Inflammatory macrophage treated with lipopolysaccharide for 1 hour (primary cell): ENCODE data around the gene MCHR1.
A peak's percentile ranks its signal among the peaks of the same experiment; 100 is the strongest.
"Not testable (repeated sequence)": the region's sequence is repeated elsewhere in the genome, so short reads cannot be mapped to it uniquely, and the experiment has no call there.

ENCODE experiments used
- DNase-seq, 2 donors: peaks; one replicate each; pipeline ENCODE4 v3.0.0-alpha.2; 2020 to 2022

The MCHR1 gene

DNA sequence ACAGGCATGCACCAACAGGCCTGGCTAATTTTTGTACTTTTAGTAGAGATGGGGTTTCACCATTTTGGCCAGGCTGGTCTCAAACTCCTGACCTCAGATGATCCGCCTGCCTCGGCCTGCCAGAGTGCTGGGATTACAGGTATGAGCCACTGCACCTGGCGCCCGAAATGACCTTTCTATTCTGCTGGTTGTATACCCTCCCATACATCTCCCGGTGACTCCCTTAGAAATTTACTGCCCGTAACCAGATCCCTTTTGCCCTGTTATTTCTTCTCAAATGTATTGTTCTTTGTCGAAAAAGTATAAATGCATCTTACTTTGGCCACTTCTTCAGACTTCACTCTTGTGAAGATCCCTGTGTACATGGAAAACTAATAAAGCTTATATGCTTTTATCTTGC lies 22.0 kb downstream of the MCHR1 start:
- no peak for DNase-seq

DNA sequence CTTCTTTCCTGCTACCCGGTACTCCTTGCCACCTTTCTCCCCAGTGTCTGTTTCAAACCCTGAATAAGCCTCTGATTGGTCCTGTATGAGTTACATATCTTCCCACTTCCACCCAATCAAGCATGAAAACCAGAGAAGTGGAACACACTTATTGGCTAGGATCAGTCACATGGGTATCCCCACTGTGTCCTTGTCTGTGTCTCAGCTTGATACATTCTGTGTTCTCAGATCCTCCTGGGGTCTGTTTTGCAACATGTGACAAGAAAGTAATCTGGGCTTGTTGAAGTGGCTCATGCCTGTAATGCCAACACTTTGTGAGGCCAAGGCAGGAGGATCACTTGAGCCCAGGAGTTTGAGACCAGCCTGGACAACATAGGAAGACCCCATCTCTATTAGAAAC lies 23.9 kb downstream of the MCHR1 start:
- DNase-seq, result no peak

DNA sequence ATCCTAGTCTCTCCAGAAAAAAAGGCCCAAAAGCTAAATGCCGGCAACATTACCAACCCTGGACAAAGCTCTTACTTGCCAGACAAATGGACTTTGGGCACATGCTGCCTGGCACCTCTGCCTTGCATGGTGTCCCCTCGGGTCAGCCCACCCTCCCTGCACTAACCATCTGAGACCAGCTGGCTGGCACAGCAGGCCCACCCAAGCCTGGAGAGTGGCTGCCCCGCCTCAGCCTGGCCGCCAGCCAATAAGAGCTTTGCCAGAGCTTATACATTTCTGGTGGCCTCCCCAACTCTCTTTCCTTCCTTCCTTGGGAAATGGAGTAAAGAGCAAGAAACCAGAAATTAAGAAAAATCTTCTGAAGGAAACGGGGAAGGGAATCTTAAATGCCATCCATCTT lies 24.5 kb downstream of the MCHR1 start:
- DNase-seq, result no peak

GRCh38 chr22:40705918-40706682 lies 26.8 kb downstream of the MCHR1 start:
- no peak for DNase-seq

DNA sequence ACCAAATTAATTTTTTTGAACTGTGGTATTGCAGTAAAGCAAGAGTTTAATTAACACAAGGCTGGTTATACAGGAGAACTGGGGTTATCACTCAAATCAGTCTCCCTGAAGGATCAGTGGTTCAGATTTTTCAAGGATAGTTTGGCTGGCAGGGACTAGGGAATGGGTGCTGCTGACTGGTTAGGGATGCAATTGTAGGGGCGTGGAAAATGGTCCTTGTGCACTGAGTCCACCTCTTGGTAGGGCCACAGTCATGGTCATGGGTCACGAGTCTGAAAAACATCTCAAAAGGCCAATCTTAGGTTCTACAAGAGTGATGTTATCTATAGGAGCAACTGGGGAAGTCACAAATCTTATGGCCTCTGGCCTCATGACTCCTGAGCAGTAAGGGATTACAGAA lies 27.9 kb downstream of the MCHR1 start:
- no peak for DNase-seq

DNA sequence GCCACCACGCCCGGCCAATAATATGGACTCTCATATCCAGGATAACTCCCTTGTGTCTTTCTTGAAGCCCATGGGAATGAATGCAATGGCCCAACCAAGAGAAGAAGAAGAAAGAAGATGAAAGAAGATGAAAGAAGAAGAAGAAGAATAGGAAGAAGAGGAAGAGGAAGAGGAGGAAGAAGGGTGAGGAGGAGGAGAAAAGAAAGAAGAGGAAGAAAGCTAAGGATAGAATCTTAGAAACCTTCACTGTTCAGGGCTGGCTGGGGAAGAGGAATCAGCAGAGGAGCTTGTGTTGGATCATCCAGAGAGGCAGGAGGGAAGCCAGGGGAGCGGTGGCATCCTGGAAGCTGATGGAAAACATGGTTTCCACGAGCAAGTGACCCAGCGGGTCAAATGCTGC lies 28.9 kb downstream of the MCHR1 start:
- no peak for DNase-seq

DNA sequence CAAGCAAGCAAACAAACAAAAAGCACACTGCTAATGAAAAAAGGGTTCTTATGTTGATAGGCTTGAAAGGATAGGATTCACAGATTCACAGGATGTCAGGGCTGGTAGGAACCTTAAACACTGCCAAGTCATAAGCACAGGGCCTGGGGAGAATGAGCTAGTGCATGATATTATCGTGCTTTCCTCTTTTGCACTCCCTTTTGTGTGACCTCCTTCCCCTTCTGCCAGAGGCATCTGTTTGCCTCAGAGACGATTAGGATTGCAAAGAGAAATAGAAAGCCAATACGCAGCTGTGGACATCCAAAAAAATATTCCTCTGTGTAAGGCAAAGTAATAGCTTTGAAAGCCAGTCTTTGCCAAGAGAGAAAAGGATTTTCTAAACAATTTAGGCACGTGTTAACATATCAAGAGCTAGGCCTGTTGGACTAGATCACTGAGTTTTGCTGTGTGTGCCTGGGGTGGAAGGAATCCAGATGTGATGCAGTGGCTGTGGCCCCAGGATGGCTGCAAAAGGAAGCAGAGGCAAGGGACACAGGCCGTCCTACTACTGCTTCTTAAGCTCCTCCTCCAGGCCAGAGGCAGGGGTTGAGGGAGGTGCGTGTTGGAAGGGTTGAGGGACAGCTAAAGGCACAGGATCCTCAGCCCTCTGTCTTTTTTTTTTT lies 30.6 kb downstream of the MCHR1 start:
- DNase-seq, result peak in 1 of 2 donors; percentile 32

GRCh38 chr22:40712311-40712710 lies 33.0 kb downstream of the MCHR1 start:
- no peak for DNase-seq

DNA sequence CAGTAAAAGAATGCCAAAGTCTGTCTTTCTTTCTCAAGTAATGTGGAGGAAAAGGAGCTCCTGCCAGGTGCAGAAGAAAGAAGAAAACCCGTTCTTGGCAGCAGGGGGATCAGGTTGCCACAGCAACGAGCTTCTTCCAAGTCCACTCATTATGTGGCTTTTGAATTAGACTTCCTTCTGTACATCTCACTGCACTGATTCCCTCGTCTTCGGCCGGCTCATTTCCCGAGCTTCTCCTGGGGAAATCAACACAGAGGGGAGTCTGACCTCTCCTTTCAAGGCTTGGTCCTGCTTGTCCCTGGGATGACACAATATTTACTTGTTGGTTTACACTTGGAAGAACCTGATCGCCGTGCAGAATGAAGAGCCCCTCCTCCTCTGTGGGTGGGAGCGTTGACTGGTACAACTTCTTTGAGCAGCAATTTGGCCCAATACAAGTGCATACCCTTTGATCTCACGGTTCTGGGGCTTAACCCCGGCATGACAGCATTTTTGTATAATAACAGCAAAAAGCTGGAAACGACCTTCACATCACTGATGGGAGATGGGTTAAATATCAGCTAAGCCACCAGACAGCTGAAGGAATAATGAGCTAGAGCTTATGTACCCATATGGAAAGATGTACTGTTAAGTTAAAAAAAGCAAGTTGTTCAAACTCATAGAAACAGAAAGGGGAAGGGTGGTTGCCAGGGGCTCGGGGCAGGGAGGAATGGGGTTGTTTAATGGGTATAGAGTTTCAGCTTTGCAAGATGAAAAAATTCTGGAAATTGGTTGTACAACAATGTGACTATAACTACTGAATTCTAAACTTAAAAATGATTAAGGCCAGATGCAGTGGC lies 35.4 kb downstream of the MCHR1 start:
- DNase-seq, result no peak

GRCh38 chr22:40716116-40716515 lies 36.8 kb downstream of the MCHR1 start:
- no peak for DNase-seq

DNA sequence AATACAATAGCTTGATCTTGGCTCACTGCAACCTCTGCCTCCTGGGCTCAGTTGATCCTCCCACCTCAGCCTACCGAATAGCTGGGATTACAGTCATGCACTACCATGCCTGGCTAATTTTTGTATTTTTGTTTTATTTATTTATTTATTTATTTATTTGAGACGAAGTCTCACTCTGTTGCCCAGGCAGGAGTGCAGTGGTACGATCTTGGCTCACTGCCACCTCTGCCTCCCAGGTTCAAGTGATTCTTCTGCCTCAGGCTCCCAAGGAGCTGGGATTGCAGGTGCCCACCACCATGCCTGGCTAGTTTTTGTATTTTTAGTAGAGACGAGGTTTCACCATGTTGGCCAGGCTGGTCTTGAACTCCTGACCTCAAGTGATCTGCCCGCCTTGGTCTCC lies 38.4 kb downstream of the MCHR1 start:
- DNase-seq, result not testable (repeated sequence)

- no peak for DNase-seq
Observed at GRCh38 chr22:40718250-40719204, 39.2 kb downstream of the MCHR1 start.

GRCh38 chr22:40719599-40719998 lies 40.3 kb downstream of the MCHR1 start:
- no peak for DNase-seq

- DNase-seq, result not testable (repeated sequence)
Observed at GRCh38 chr22:40720156-40720537, 40.9 kb downstream of the MCHR1 start.

- no peak for DNase-seq
Observed at GRCh38 chr22:40720538-40721256, 41.4 kb downstream of the MCHR1 start.

GRCh38 chr22:40721266-40721665 lies 42.0 kb downstream of the MCHR1 start:
- no peak for DNase-seq

DNA sequence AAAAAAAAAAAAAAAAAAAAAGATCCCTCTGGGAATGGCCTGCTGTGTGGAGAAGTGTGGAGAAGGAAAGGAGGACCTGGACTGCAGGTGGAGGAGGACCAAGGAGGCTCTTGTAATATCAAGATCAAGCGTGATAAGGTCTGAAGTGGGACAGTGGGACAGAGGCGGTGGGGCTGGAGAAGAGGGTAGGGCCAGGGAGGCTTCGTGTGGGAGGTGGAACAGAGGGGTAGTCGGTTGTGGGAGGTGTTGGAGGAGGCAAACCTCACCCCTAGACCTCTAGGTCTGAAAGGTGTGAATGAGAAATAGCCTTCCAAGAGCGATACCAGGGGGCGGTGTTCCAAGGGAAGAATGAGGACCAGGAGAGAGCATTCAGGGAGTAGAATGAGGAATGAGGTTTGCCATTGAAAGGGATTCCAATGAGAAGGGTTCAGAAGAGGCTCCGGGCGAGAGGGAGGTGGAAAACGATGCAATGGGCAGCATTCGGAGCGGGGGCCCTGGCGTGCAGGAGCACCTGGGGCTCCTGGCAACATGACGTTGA lies 44.2 kb downstream of the MCHR1 start:
- DNase-seq, result no peak

GRCh38 chr22:40726514-40726913 lies 47.2 kb downstream of the MCHR1 start:
- peak; percentile 15 to 25 for DNase-seq

- DNase-seq, result no peak
Observed at GRCh38 chr22:40727070-40727963, 48.0 kb downstream of the MCHR1 start.

GRCh38 chr22:40727964-40728615 lies 48.8 kb downstream of the MCHR1 start:
- no peak for DNase-seq
